SK-N-SH (cell line): Measurements from ENCODE around the gene CCDC102A. TPM values are rescaled to one million over a fixed set of nuclear protein-coding genes. Genes with fewer than 3 reads are reported as not detected.

Source experiments
- CTCF ChIA-PET: fragments of 300-600, 350-600 bp; formaldehyde crosslinking; extraction: SDS; loops from one replicate; lab custom pipeline; 2021; lab: Yijun Ruan, JAX
- POLR2A ChIA-PET: fragments of 350-600 bp; sonication (Branson Sonifier 250); formaldehyde crosslinking; extraction: SDS; loops from one replicate; lab custom pipeline; 2020; ENCODE audit warnings: antibody characterized with exemption, inconsistent platforms; lab: Yijun Ruan, JAX
- DNase-seq: peaks from one replicate; pipeline ENCODE4 v3.0.0; 2012
- H2AFZ ChIP-seq: fragments of 200-600 bp; sonication (generic); 2 replicates; pipeline ENCODE4 v1.8.1; 2016; ENCODE audit warnings: antibody characterized with exemption, mild to moderate bottlenecking, low read depth
- H3F3A ChIP-seq: fragments of 200-600 bp; sonication (generic); replicated peaks from 2 replicates; pipeline ENCODE3; 2016; ENCODE audit warnings: antibody characterized with exemption, mild to moderate bottlenecking; ENCODE audit not compliant: insufficient read depth
- H3K27ac ChIP-seq, 2 experiments: fragments of 200-500 bp in 1 of 2; fragments of 200-600 bp in 1 of 2; sonication (Bioruptor generic) in 1 of 2; sonication (generic), shearing (Covaris generic) in 1 of 2; 2 replicates each; pipeline versions ENCODE4 v1.5.1 to v1.6.1; 2014 to 2016; ENCODE audit warnings: low read depth in 2 of 2, inconsistent platforms in 1 of 2, low read length in 1 of 2, mild to moderate bottlenecking in 1 of 2, mixed read lengths in 1 of 2
- H3K27me3 ChIP-seq: fragments of 200-600 bp; sonication (generic), shearing (Covaris generic); 2 replicates; pipeline ENCODE4 v1.6.1; 2016; ENCODE audit warnings: mixed run types; ENCODE audit not compliant: insufficient read depth
- H3K36me3 ChIP-seq, 2 experiments: fragments of 200-500 bp in 1 of 2; fragments of 200-600 bp in 1 of 2; sonication (Bioruptor generic) in 1 of 2; sonication (generic) in 1 of 2; replicated peaks in 1 of 2; 2 replicates each; pipeline versions ENCODE3 to v1.5.1; 2014 to 2016; ENCODE audit warnings: low read length in 1 of 2, mild to moderate bottlenecking in 1 of 2; ENCODE audit not compliant: insufficient read depth in 2 of 2, control insufficient read depth in 1 of 2
- H3K4me1 ChIP-seq, 2 experiments: fragments of 200-500 bp in 1 of 2; fragments of 200-600 bp in 1 of 2; sonication (Bioruptor generic) in 1 of 2; sonication (generic), shearing (Covaris generic) in 1 of 2; 2 replicates each; pipeline versions ENCODE4 v1.5.1 to v1.6.1; 2014 to 2016; ENCODE audit warnings: low read depth in 1 of 2, low read length in 1 of 2, mixed run types in 1 of 2; ENCODE audit not compliant: insufficient read depth in 2 of 2, control insufficient read depth in 1 of 2
- H3K4me2 ChIP-seq: fragments of 200-600 bp; sonication (generic), shearing (Covaris generic); 2 replicates; pipeline ENCODE4 v1.6.1; 2017; ENCODE audit warnings: mixed run types
- H3K4me3 ChIP-seq, 2 experiments: fragments of 200-500 bp in 1 of 2; fragments of 200-600 bp in 1 of 2; sonication (Bioruptor generic) in 1 of 2; sonication (generic), shearing (Covaris generic) in 1 of 2; 2 replicates each; pipeline versions ENCODE4 v1.5.1 to v1.8.1; 2014 to 2016; ENCODE audit warnings: low read depth in 2 of 2, inconsistent platforms in 1 of 2, low read length in 1 of 2, mild to moderate bottlenecking in 1 of 2, mixed read lengths in 1 of 2, moderate library complexity in 1 of 2
- H3K79me2 ChIP-seq: fragments of 200-600 bp; sonication (generic); 2 replicates; pipeline ENCODE4 v1.8.1; 2017; ENCODE audit warnings: mild to moderate bottlenecking; ENCODE audit not compliant: insufficient read depth
- H3K9ac ChIP-seq: fragments of 200-600 bp; sonication (generic); 2 replicates; pipeline ENCODE4 v1.6.1; 2017; ENCODE audit warnings: mixed run types
- H3K9me2 ChIP-seq: fragments of 200-600 bp; sonication (generic); 2 replicates; pipeline ENCODE4 v1.6.1; 2017; ENCODE audit warnings: mixed run types
- H3K9me3 ChIP-seq: fragments of 200-600 bp; sonication (generic); 2 replicates; pipeline ENCODE4 v1.6.1; 2017; ENCODE audit warnings: mixed run types, mild to moderate bottlenecking, moderate library complexity
- H4K20me1 ChIP-seq: fragments of 200-600 bp; sonication (generic); 2 replicates; pipeline ENCODE4 v1.6.1; 2017; ENCODE audit warnings: mild to moderate bottlenecking, mixed run types; ENCODE audit not compliant: insufficient read depth
- CHD2 ChIP-seq: fragments of 150-350 bp; IDR thresholded peaks from 2 replicates; pipeline ENCODE4 v1.6.1; 2018; ENCODE audit warnings: low read length; ENCODE audit not compliant: partially characterized antibody
- EP300 ChIP-seq, 2 experiments: IDR thresholded peaks; 2 replicates each; pipeline versions ENCODE4 v1.4.0 to v1.6.1; 2012; ENCODE audit warnings: borderline replicate concordance in 1 of 2, low read depth in 1 of 2, low read length in 1 of 2
- FOXJ3 ChIP-seq: sonication (generic); formaldehyde crosslinking; IDR thresholded peaks from 2 replicates; pipeline ENCODE4 v1.5.1; 2020; ENCODE audit warnings: mild to moderate bottlenecking, missing genetic modification reagents
- JUND ChIP-seq: IDR thresholded peaks from 2 replicates; pipeline ENCODE4 v1.4.0; 2012
- MAX ChIP-seq: IDR thresholded peaks from 2 replicates; pipeline ENCODE4 v1.4.0; 2012; ENCODE audit warnings: low read depth
- MXI1 ChIP-seq: IDR thresholded peaks from 2 replicates; pipeline ENCODE4 v1.6.1; 2012; ENCODE audit warnings: mild to moderate bottlenecking, low read depth, low read length, improper control_type of control experiment
- NRF1 ChIP-seq: IDR thresholded peaks from 2 replicates; pipeline ENCODE4 v1.6.1; 2012; ENCODE audit warnings: low read depth, mild to moderate bottlenecking, low read length
- POLR2AphosphoS5 ChIP-seq: IDR thresholded peaks from 2 replicates; pipeline ENCODE4 v1.6.1; 2012; ENCODE audit warnings: low read depth, low read length
- RXRA ChIP-seq: IDR thresholded peaks from 2 replicates; pipeline ENCODE4 v1.4.0; 2012; ENCODE audit warnings: low read depth, mild to moderate bottlenecking, borderline replicate concordance
- SMC3 ChIP-seq: IDR thresholded peaks from 2 replicates; pipeline ENCODE4 v1.6.1; 2012; ENCODE audit warnings: low read depth, low read length, improper control_type of control experiment
- TEAD4 ChIP-seq: IDR thresholded peaks from 2 replicates; pipeline ENCODE4 v1.4.0; 2012; ENCODE audit warnings: mild to moderate bottlenecking, borderline replicate concordance; ENCODE audit not compliant: insufficient read depth
- USF2 ChIP-seq: fragments of 150-350 bp; IDR thresholded peaks from 2 replicates; pipeline ENCODE4 v1.6.1; 2017; ENCODE audit warnings: antibody characterized with exemption, low read length, low read depth, borderline replicate concordance
- YY1 ChIP-seq: IDR thresholded peaks from 2 replicates; pipeline ENCODE4 v1.4.0; 2012; ENCODE audit warnings: low read depth, mild to moderate bottlenecking
- WGBS: methylation state at CpG from one replicate; pipeline ENCODE4 v1.1.6; 2017; ENCODE audit warnings: low lambda C conversion rate; 5-methylcytosine and 5-hydroxymethylcytosine counted together
- polyA plus RNA-seq, 3 experiments: library from polyadenylated mRNA; depleted of rRNA; stranded (reverse); fragments of >200 nt; gene quantifications; 2 replicates each; pipeline ENCODE4 v1.2.3, GENCODE V29; 2012

CCDC102A gene
- polyA plus RNA-seq, 1 of the 3 experiments (the other 2 are of a cell fraction), result 26.2 TPM

GRCh38 chr16:57529391-57530103, 6.8 kb downstream of the CCDC102A start (continued):
- no peak for TF ChIP-seq FOXJ3

- CTCF ChIA-PET, result interaction anchor here (0.6 to 23.0 kb wide), 7 partner anchors 9 to 196 kb away, joined by 3 to 426 read pairs (median 3); no protein-coding TSS in a partner anchor
- Histone ChIP-seq H3K27ac (no peak overlapping the region), H3K4me3 (no peak overlapping the region), H3K27me3 (no peaks in the 10 kb centered on the region), H2AFZ (no peak overlapping the region), H3K4me2 (no peak overlapping the region), H3K4me1 (peaks cover 19 to 24% of the 10 kb centered on the region in 2 experiments; a peak in 3 of 4 replicates), H3K9ac (no peak overlapping the region), H3K9me3 (no peaks in the 10 kb centered on the region), H3K36me3 (peaks cover 5 to 7% of the 10 kb centered on the region in 2 experiments), H3K79me2 (no peaks in the 10 kb centered on the region), H3F3A (no peaks in the 10 kb centered on the region), H3K9me2 (no peaks in the 10 kb centered on the region), H4K20me1 (no peaks in the 10 kb centered on the region)
- POLR2A ChIA-PET, result no interaction called here
- 93% methylated on average over 110 of the region's 126 CpGs for WGBS
- TF ChIP-seq FOXJ3, result no peak
- no peak for TF ChIP-seq TEAD4
- TF ChIP-seq POLR2AphosphoS5, result no peak
- TF ChIP-seq RXRA, result no peak
- no peak for TF ChIP-seq CHD2
- no peak for TF ChIP-seq MXI1
- no peak for TF ChIP-seq YY1
- TF ChIP-seq USF2, result no peak
- TF ChIP-seq JUND, result no peak
- no peak for TF ChIP-seq EP300 (IDR thresholded peaks at IDR 0.05; ENCODE audit: borderline replicate concordance in 1 of 2, low read depth in 1 of 2, low read length in 1 of 2)
- no peak for TF ChIP-seq NRF1
- TF ChIP-seq MAX, result no peak
- TF ChIP-seq SMC3, result no peak
- peak; percentile 29 for DNase-seq
These were observed 7.6 kb downstream of the CCDC102A start for GRCh38 chr16:57528499-57529390.
